ENCODE results near the gene BANP.
"Not testable (repeated sequence)": the region's sequence is repeated elsewhere in the genome, so short reads cannot be mapped to it uniquely, and the experiment has no call there.

BANP gene

GRCh38 chr16:88065747-88066142 is 114.5 kb downstream of the BANP start:
- no peak for DNase-seq (ENCODE audit: low read depth in 2 of 2)

GRCh38 chr16:88066234-88066633 is 115.0 kb downstream of the BANP start:
- no peak for DNase-seq (ENCODE audit: low read depth in 2 of 2)

- DNase-seq (ENCODE audit: low read depth in 2 of 2) = no peak
Observed at GRCh38 chr16:88066680-88067529, 115.7 kb downstream of the BANP start.

- no peak for DNase-seq (ENCODE audit: low read depth in 2 of 2)
Observed at GRCh38 chr16:88067530-88068411, 116.5 kb downstream of the BANP start.

- no peak for DNase-seq (ENCODE audit: low read depth in 2 of 2)
Observed at GRCh38 chr16:88068476-88069396, 117.5 kb downstream of the BANP start.

GRCh38 chr16:88069397-88070168 is 118.3 kb downstream of the BANP start:
- DNase-seq (ENCODE audit: low read depth in 2 of 2) = no peak

- no peak for DNase-seq (ENCODE audit: low read depth in 2 of 2)
Observed at GRCh38 chr16:88070341-88070740, 119.1 kb downstream of the BANP start.

GRCh38 chr16:88070989-88071625 is 119.9 kb downstream of the BANP start:
- DNase-seq (ENCODE audit: low read depth in 2 of 2) = no peak

- DNase-seq (ENCODE audit: low read depth in 2 of 2) = no peak
Observed at GRCh38 chr16:88071908-88072307, 120.7 kb downstream of the BANP start.

GRCh38 chr16:88072571-88073001 is 121.4 kb downstream of the BANP start:
- no peak for DNase-seq (ENCODE audit: low read depth in 2 of 2)

- no peak for DNase-seq (ENCODE audit: low read depth in 2 of 2)
Observed at GRCh38 chr16:88073201-88073721, 122.0 kb downstream of the BANP start.

- DNase-seq (ENCODE audit: low read depth in 2 of 2) = no peak
Observed at GRCh38 chr16:88074041-88074440, 122.8 kb downstream of the BANP start.

GRCh38 chr16:88076211-88076931 is 125.1 kb downstream of the BANP start:
- DNase-seq (ENCODE audit: low read depth in 2 of 2) = no peak

- DNase-seq (ENCODE audit: low read depth in 2 of 2) = not testable (repeated sequence)
Observed at GRCh38 chr16:88076932-88077320, 125.7 kb downstream of the BANP start.

GRCh38 chr16:88077328-88078108 is 126.3 kb downstream of the BANP start:
- DNase-seq (ENCODE audit: low read depth in 2 of 2) = no peak

GRCh38 chr16:88078111-88078775 is 127.0 kb downstream of the BANP start:
- no peak for DNase-seq (ENCODE audit: low read depth in 2 of 2)

- no peak for DNase-seq (ENCODE audit: low read depth in 2 of 2)
Observed at GRCh38 chr16:88083582-88083981, 132.3 kb downstream of the BANP start.

- no peak for DNase-seq (ENCODE audit: low read depth in 2 of 2)
Observed at GRCh38 chr16:88084881-88085280, 133.6 kb downstream of the BANP start.

Data from stimulated activated CD4-positive, alpha-beta T cell treated with anti-CD3 and anti-CD28 coated beads, Interleukin-15, amount 100 ng/mL, for 48 hours (primary cell).